CMK (cell line): ENCODE results near the gene GPN1.
"Not testable (repeated sequence)": the region's sequence is repeated elsewhere in the genome, so short reads cannot be mapped to it uniquely, and the experiment has no call there.

Experiments used
- DNase-seq: peaks from one replicate; pipeline ENCODE4 v3.0.0-alpha.2; 2010; ENCODE audit warnings: low read depth

Gene GPN1

DNA sequence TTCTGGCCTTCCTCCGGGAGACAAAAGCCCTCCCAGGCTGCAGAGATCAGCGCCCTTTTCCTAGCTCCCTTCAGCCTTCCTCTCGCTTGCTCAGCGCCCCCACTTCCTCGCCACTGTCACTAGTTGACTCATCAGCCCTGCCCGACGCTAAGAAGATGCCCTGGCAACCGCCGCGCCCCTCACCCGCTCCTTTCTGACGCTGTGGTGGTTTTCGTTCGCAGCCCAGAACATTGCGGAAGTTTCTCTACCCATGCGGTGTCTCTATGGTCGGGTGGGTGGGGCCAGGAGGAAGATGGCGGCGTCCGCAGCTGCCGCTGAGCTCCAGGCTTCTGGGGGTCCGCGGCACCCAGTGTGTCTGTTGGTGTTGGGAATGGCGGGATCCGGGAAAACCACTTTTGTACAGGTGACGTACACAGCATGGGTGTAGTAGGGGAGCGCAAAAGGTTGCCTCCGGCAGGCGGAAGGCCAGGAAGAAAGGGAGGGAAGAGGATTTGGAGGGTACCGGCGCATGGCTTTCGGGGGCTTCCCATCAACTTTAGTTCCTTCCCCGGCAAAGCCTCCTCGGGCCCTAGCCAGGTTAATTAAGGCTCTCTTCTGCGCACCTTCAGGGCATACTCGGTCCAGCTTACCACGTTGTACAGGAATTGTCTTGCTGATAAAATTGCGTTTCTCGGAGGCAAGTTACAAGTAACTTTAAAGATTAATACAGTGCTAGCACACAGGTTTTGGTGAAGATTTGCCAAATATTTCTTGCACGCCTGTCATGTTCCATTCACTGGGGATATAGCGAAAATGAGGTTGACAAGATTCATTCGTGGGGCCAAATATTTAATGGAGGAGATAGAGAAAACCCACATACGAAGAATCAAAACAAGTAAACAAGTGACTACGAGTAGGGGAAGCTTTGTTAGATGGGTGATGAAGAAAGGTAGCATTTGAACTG is at the start of gene GPN1, which contains the start of gene CCDC121:
Gene GPN1, plus strand, starts transcription at position 284 of the 943 bp plus-strand sequence. Its CDS starts 9 bp downstream, at position 293.
Gene CCDC121, minus strand, starts transcription at position 246 of the 943 bp plus-strand sequence. CDS start 1,213 bp downstream, outside the sequence.
- peak; percentile 69 for DNase-seq

DNA sequence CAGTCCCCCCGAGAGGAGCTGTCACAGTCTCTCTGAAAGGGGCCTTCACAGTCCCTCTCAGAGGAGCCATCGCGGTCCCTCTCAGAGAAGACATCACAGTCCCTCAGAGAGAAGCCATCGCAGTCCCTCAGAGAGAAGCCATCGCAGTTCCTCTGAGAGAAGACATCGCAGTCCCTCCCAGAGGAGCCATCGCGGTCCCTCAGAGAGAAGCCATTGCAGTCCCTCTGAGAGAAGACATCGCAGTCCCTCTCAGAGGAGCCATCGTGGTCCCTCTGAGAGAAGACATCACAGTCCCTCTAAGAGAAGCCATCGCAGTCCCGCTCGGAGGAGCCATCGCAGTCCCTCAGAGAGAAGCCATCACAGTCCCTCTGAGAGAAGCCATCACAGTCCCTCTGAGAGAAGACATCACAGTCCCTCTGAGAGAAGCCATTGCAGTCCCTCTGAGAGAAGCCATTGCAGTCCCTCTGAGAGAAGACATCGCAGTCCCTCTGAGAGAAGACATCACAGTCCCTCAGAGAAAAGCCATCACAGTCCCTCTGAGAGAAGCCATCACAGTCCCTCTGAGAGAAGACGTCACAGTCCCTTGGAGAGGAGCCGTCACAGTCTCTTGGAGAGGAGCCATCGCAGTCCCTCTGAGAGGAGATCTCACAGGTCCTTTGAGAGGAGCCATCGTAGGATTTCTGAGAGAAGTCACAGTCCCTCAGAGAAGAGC is 47.3 kb upstream of the GPN1 start:
- DNase-seq = no peak

DNA sequence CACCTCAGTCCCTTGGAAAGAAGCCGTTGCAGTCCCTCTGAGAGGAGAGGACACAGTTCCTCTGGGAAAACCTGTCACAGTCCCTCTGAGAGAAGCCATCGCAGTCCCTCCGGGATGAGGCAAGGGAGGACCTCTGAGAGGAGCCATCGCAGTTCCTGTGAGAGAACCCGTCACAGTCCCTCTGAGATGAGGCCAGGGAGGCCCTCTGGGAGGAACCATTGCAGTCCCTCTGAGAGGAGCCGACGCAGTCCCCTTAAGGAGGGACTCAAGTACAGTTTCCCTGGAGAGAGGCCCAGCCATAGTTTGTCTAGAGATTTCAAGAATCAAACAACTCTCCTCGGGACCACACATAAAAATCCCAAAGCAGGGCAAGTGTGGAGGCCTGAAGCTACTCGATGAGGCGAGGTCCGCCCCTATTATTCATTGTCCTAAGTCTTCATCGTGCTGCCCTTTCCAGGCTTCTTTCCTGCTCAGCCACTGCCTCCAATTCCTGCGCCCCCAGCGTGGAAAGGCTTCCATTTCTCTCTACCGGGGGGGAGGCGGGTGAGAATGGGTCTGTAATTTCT is 46.6 kb upstream of the GPN1 start:
- no peak for DNase-seq

DNA sequence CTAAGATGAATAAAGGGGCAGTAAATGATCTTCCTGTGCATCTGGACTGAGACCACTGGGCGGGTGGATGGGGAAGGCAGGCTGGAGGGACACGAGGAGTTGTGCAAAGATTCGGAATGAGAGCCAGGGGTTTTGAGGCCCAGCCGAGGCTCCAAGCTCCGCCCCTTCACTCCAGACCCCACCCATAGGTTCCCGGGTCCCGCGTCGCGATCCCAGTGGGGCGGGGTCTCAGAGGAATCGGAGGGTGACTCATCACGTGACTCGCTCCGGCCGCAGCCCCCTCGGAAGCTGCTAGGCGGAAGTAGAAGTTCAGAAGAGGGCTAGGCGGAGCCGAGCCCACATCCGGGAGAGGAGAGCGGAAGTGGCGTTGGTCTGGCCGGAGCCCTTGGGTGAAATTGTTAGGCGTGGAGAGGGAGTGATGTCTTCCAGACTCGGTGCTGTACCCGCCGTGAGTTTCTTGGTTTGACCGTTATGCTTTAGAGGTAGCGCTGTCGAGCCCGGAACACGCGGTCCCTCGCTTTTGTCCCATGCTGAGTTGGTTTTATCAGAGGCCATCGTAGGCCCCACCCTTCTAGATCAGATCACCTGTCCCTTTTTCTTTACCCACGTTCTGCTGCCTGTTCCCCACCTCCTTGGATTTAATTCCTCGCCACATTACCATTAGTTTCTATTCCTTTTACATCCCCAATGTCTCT is 46.0 kb upstream of the GPN1 start, which contains the start of gene ZNF512:
Gene ZNF512, plus strand, starts transcription at position 348 of the 695 bp plus-strand sequence. Its CDS starts 71 bp downstream, at position 419.
- DNase-seq = peak; percentile 98

DNA sequence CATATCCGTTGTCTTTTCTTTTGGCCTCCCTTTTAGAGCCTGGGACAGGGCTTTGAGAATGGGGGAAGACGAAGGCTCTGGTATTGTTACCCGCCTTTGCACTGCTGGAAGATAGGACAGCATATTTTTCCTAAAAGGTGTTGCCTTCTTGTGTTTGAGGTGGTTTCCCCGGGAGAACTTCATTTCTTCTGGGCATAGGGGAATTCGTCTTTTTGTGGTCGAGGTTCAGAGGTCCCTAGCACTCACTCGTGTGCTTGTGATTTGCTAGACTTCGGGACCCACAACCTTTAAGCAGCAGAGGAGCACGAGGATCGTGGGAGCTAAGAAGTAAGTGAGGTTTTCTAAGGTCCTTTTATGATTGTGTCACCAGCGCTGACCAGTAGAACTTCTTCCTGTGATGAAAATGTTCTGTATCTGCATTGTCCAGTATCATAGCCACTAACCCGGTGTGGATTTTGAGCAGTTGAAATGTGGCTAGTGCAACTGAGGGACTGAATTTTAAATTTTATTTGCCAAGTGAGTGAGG is 45.4 kb upstream of the GPN1 start:
- DNase-seq = no peak

DNA sequence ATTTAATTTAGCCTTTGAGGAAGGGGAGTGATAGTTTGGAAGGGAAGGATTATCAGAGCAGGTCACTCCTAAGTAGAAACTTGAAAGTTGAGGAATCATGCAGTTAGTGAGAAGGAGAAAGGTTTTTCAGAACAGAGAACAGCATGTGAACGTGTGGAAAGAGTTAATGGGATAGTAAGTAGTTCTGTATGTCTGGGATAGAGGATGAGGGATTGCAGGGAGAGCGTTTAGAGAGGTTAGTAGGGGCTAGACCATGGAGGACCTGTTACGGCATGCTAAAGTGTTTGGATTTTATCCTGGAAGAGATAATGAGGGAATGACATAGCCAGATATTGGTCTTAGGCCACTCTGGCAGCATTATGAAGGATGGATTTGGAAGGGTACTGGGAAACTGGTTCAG is 44.3 kb upstream of the GPN1 start:
- DNase-seq = no peak

DNA sequence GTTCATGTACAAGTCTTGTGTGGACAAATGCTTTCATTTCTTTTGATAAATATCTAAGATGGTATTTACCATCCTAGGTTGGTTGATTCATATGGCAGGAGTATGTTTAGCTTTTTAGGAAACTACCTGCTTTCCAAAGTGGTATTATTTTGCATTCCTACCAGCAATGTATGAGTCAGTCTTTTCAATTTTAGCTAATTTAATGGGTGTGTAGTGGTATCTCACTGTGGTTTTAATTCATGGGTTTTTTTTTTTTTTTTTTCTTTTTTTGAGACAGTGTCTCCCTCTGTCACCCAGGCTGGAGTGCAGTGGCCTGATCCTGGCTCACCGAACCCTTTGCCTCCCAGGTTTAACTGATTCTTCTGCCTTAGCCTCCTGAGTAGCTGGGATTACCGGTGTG is 41.8 kb upstream of the GPN1 start:
- no peak for DNase-seq

DNA sequence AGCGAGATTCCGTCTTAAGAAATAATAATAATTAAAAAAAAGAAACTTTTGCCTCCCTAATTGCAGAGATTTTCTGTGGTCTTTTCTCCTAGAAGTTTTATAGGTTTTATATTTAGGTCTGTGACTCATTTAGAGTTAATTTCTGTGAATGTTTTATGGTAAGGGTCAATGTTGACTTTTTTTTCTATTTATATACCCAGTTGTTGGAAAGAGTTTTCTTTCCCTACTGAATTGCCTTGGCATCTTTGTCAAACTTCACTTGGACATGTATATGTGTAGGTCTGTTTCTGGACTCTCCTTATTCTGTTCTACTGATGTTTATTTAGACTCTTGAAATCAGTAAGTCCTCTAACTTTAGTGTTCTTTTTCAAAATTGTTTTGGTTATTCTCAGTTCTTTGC is 40.5 kb upstream of the GPN1 start:
- no peak for DNase-seq

DNA sequence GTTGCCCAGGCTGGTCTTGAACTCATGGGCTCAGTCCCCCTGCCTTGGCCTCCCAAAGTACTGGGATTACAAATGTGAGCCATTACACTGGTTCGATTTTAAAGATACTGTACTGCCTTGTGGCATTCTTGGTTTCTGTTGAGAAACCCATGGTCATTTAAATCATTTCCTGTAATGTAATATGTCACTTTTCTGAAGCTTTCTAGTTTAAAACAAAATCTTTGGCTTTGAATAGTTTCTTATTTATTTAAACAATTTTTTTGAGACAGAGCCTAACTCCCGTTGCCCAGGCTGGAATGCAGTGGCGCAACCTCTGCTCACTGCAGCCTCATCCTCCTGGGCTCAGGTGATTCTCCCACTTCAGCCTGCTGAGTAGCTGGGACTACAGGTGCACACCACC is 37.1 kb upstream of the GPN1 start:
- DNase-seq = no peak

DNA sequence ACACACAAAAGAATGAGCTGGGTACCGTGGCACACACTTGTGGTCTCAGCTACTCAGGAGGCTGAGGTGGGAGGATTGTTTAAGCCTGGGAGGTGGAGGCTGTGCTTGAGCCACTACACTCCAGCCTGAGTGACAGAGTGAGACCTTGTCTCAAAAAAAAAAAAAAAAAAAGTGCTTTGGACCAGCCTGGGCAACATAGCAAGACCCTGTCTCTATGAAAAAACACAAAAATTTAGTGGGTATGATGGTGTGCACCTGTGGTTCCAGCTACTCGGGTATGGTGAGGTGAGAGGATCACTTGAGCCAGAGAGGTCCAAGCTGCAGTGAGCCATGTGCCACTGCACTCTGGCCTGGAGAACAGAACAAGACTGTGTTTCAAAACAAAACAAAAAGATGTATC is 35.6 kb upstream of the GPN1 start:
- DNase-seq = no peak

DNA sequence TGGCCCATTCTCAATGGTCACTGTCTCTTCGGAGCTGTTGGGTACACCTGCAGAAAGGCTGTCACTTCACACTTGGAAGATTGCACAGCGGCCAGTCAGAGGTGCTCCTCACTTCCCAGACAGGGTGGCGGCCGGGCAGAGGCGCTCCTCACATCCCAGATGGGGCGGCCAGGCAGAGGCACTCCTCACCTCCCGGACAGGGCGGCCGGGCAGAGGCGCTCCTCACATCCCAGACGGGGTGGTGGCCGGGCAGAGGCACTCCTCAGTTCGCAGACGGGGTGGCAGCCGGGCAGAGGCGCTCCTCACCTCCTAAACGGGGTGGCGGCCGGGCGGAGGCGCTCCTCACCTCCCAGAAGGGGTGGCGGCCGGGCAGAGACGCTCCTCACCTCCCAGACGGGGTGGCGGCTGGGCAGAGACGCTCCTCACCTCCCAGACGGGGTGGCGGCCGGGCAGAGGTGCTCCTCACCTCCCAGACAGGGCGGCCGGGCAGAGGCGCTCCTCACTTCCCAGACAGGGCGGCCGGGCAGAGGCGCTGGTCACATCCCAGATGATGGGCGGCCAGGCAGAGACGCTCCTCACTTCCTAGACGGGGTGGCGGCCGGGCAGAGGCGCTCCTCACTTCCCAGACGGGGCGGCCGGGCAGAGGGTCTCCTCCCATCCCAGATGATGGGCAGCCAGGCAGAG is 34.7 kb upstream of the GPN1 start:
- DNase-seq = not testable (repeated sequence)

DNA sequence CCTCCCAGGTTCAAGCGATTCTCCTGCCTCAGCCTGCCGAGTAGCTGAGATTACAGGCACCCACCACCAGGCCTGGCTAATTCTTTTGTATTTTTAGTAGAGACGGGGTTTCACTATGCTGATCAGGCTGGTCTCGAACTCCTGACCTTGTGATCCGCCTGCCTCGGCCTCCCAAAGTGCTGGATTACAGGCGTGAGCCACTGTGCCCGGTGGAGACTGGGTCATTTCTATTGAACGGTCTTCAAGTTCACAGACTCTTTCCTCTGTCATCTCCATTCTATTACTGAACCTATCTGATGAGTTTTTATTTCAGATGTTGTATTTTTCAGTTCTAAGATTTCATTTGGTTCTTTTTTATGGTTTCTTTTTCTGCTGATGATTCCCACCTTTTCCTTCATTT is 33.4 kb upstream of the GPN1 start:
- not testable (repeated sequence) for DNase-seq

DNA sequence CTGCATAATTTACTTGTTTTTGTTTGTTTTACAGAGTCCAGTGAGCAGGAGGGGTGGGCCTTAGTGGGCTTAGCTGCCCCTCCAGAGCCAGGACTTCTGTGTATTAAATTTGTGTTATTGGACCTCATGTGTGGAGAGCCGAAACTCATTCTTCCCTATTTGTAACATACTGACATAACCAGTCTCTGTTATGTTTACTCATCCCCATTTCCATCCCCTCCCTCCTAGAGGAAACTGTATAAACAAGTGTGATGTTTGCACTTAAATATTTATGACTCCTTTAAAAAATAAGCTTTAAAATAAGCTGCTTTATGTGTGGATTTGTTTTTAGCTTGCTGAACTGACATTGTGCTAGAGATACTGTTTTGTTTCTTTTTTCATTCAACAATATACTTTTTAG is 32.2 kb upstream of the GPN1 start:
- no peak for DNase-seq

DNA sequence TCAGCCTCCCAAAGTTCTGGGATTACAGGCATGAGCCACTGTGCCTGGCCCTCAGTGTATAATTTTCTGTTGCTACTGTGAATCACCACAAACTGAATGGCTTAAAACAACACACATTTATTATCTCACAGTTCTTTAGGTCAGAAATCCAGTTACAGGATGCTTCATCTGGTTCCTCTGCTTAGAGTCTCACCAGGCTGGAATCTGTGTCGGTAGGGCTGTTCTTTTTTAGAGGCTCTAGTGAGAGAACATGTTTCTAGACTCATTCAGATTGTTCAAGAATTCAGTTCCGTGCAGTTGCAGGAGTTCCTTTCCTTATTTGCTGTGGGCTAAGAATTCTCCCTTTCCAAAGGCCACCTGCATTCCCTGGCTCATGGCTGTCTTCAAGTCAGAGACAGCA is 22.2 kb upstream of the GPN1 start:
- DNase-seq = no peak

DNA sequence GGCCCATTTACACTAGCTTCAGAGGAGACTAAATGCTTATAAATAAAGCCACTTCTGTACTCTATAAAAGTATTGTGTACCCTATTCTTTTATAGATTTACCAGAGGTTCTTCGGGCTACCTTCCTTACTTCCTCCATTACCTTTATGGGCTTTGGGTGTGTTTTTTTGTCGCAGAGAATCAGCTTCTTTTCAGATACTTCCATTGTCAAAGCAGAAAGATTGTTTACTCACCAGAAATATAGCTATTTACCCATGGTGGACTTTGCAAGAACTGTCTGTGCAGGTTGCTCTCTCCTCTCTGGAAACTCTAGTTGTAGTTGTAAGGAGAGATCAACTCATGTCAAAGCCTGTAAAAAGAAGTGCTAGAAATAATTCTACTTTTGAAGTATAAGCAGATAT is 14.9 kb upstream of the GPN1 start:
- DNase-seq = no peak

DNA sequence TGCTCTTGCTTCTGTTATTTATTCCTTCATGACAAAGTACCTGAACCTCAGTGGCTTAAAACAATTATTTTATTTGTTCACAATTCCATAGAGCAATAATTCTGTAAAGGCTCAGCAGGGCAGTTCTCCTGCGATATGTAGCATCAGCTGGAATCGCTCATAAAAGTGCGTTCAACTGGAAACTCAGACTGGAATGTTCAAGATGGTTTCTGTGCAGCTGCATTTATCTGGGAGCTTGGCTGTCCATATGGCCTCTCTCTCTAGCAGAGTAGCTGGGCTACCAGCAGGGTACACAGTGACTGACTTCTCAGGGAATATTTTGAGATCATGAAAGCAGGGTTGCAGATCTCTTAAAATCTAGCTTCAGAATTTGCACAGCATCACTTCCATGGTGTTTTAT is 13.5 kb upstream of the GPN1 start:
- DNase-seq = no peak

DNA sequence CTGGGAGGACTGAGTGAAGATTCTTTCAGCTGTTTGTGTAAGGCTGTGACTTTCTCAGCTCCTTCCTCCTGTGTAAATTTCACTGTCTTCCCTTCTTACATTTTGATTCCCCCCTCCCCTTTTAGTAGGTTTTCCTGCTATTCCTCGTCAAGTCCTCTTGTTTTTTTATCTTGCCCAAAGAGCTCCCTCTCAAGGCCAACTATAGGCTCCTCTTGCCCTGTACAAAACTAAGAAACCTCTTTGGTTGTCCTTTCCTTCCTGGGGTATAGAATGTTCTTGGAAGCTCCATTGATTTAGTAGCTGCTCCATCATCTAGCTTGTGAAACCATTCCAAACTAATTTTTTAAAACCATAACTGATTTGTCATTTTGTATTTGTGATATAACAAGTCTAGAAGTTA is 7.3 kb upstream of the GPN1 start:
- no peak for DNase-seq

DNA sequence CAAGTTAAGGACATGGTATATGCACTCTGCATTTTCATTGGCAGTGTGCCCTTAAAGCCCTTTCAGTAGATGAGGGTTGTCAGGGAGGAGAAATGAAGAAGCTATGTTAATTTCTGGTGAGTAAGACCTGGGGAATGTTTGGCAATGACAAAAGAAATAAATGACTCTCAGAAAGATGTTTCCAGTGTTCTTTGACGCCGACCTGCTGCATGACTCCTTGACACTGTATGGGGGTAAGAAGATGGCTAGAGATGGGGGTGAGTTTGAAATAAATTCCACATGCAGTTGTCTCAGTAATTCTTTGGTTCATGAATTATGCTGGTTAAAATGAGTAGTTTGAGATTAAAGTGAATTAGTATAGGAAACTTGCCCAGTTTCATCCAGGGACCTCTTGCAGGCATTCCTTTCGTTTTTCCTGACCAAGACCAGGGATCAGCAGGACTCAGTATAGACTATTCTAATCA is 5.9 kb upstream of the GPN1 start:
- no peak for DNase-seq

DNA sequence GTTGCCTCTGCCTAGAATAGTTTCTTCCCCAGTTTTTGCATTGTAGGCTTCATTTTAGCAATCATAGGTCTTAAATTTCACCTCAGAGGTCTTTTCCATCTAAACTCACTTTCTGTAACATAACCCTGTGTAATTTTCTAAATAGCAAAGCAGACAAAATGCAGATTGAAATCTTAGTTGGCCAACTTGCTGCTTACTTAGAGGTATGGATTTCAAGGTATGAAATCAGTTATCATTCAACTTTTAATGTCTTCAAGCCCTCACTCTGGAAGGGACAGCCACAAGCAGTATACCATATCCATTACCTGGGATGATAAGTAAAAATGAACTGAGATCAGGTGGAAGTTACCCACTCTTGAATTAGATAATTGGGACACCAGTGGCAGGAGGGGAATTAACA is 3.9 kb upstream of the GPN1 start:
- no peak for DNase-seq

DNA sequence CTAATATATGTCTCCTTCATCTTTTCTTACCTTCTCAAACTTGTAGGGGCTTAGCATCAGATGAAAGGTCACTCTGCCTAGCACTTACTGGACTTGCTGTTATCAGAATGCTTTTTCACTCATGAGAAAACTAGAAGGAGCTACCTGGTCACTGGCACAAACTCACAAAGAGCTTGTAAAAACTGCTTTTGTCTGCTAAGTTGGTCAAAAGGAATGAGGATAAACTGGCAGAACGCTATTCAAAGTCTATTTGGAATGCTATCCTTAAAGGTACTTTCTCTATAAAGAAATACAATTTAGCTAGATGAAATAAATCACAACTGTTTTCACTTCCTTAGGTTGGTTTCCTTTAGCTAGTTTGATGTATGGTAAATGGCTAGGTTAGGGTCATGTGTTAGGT is 2.5 kb upstream of the GPN1 start:
- not testable (repeated sequence) for DNase-seq

DNA sequence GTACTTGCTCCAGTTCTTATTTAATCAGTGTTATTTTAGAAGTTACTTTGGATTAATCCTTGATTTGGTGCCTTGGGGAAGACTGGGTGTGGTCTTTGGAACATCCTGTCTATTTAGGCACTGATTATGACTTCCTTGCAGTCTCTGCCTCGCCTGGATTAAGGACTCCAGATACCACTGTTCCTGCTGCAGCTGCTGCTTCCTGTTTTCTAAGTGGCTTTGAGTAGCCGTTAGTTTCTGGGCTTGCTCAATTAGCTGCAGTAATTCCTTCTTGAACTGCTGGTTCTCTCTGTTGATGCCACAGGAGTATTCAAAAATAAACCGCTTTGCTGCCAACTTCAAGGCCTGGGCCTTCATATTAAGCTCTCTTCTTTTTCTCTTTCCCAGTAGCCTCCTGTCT is 1.9 kb upstream of the GPN1 start:
- not testable (repeated sequence) for DNase-seq
